ENCODE measurements around the gene KIF20B. TPM values are rescaled to one million over a fixed set of nuclear protein-coding genes. Genes with fewer than 3 reads are reported as not detected.

Gene KIF20B
- total RNA-seq, 1 donor from 2014 or later, result 71.5 TPM

- H3K9me3 ChIP-seq (ENCODE audit: low read depth), result no peaks in the 10 kb centered on the region
- Mint-ChIP-seq H3K9me3 (no peaks in the 10 kb centered on the region), H3K27me3 (ENCODE audit: insufficient read depth, low read depth) (no peaks in the 10 kb centered on the region), H3K36me3 (peaks cover 1% of the 10 kb centered on the region), H3K4me3 (no peak overlapping the region), H3K27ac (no peak overlapping the region), H3K4me1 (peaks cover 2% of the 10 kb centered on the region)
- H3K4me1 ChIP-seq, result peaks cover 8% of the 10 kb centered on the region
- no peak for DNase-seq (ENCODE audit: low spot score)
- H3K79me2 ChIP-seq (ENCODE audit: low read depth), result no peaks in the 10 kb centered on the region
- no peaks in the 10 kb centered on the region for H3K27me3 ChIP-seq
- H3K36me3 ChIP-seq, result no peaks in the 10 kb centered on the region
- no peak overlapping the region for H3K27ac ChIP-seq
- TF ChIP-seq EZH2phosphoT487 (IDR thresholded peaks at IDR 0.05) (no peak), CTCF (IDR thresholded peaks at IDR 0.05) (no peak), EZH2 (IDR thresholded peaks at IDR 0.05) (no peak)
- H3K9ac ChIP-seq, result no peak overlapping the region
- no peaks in the 10 kb centered on the region for H3F3A ChIP-seq (ENCODE audit: low read depth)
- H3K4me3 ChIP-seq, result no peak overlapping the region
- H4K20me1 ChIP-seq (ENCODE audit: low read depth), result no peaks in the 10 kb centered on the region
- H2AFZ ChIP-seq (replicated peaks), result no peak overlapping the region
- H3K4me2 ChIP-seq, result no peak overlapping the region
These were observed 35.3 kb upstream of the KIF20B start for GRCh38 chr10:89666138-89666537.

- no peak overlapping the region for H2AFZ ChIP-seq (replicated peaks)
- no peak overlapping the region for H3K4me2 ChIP-seq
- H3K4me1 ChIP-seq, result peaks cover 8% of the 10 kb centered on the region
- no peak overlapping the region for H3K4me3 ChIP-seq
- Mint-ChIP-seq H3K4me1 (peaks cover 5% of the 10 kb centered on the region), H3K27ac (no peak overlapping the region), H3K9me3 (no peaks in the 10 kb centered on the region), H3K27me3 (ENCODE audit: insufficient read depth, low read depth) (no peaks in the 10 kb centered on the region), H3K36me3 (peaks cover 1% of the 10 kb centered on the region), H3K4me3 (no peak overlapping the region)
- no peaks in the 10 kb centered on the region for H3K36me3 ChIP-seq
- no peaks in the 10 kb centered on the region for H4K20me1 ChIP-seq (ENCODE audit: low read depth)
- no peak for DNase-seq (ENCODE audit: low spot score)
- H3K9ac ChIP-seq, result no peak overlapping the region
- no peaks in the 10 kb centered on the region for H3K79me2 ChIP-seq (ENCODE audit: low read depth)
- H3K27me3 ChIP-seq, result no peaks in the 10 kb centered on the region
- TF ChIP-seq EZH2phosphoT487 (IDR thresholded peaks at IDR 0.05) (no peak), EZH2 (IDR thresholded peaks at IDR 0.05) (no peak), CTCF (IDR thresholded peaks at IDR 0.05) (no peak)
- H3F3A ChIP-seq (ENCODE audit: low read depth), result no peaks in the 10 kb centered on the region
- no peaks in the 10 kb centered on the region for H3K9me3 ChIP-seq (ENCODE audit: low read depth)
- no peak overlapping the region for H3K27ac ChIP-seq
These were observed 32.9 kb upstream of the KIF20B start for GRCh38 chr10:89668386-89669071.

DNA sequence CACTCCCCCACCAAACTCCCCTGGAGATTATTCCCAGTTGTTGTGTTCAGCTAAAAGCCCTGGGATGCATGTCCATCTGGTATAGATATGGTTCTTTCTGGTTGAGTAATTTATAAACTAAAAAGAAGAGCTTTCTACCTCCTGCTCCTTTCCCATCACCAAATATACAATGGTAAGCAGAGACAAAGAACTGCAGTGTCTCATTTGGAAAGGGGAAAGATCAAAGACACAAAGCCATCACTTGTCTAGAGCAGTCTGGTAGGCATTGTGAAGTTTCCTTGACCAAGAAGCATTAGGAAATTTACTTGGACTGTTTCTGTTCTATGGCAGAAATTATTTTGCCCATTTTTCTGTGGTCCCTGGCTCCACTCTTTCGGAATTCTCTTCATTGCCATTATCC lies 31.4 kb upstream of the KIF20B start:
- Histone ChIP-seq H3K9me3 (ENCODE audit: low read depth) (no peaks in the 10 kb centered on the region), H3K27me3 (no peaks in the 10 kb centered on the region), H3K4me1 (peaks cover 6% of the 10 kb centered on the region), H3K4me3 (no peak overlapping the region), H4K20me1 (ENCODE audit: low read depth) (no peaks in the 10 kb centered on the region), H3K79me2 (ENCODE audit: low read depth) (no peaks in the 10 kb centered on the region), H2AFZ (replicated peaks) (no peak overlapping the region), H3K36me3 (no peaks in the 10 kb centered on the region), H3F3A (ENCODE audit: low read depth) (no peaks in the 10 kb centered on the region), H3K27ac (no peak overlapping the region), H3K9ac (no peak overlapping the region), H3K4me2 (no peak overlapping the region)
- H3K4me1 Mint-ChIP-seq, result peaks cover 7% of the 10 kb centered on the region
- H3K4me3 Mint-ChIP-seq, result no peak overlapping the region
- no peak for DNase-seq (ENCODE audit: low spot score)
- H3K36me3 Mint-ChIP-seq, result peaks cover 1% of the 10 kb centered on the region
- TF ChIP-seq EZH2 (IDR thresholded peaks at IDR 0.05) (no peak), CTCF (IDR thresholded peaks at IDR 0.05) (no peak), EZH2phosphoT487 (IDR thresholded peaks at IDR 0.05) (no peak)
- no peaks in the 10 kb centered on the region for H3K27me3 Mint-ChIP-seq (ENCODE audit: insufficient read depth, low read depth)
- no peaks in the 10 kb centered on the region for H3K9me3 Mint-ChIP-seq
- no peak overlapping the region for H3K27ac Mint-ChIP-seq

Measured in neural progenitor cell (in vitro differentiated cells).